Measurements from ENCODE around the gene RLN1.

RLN1 gene

DNA sequence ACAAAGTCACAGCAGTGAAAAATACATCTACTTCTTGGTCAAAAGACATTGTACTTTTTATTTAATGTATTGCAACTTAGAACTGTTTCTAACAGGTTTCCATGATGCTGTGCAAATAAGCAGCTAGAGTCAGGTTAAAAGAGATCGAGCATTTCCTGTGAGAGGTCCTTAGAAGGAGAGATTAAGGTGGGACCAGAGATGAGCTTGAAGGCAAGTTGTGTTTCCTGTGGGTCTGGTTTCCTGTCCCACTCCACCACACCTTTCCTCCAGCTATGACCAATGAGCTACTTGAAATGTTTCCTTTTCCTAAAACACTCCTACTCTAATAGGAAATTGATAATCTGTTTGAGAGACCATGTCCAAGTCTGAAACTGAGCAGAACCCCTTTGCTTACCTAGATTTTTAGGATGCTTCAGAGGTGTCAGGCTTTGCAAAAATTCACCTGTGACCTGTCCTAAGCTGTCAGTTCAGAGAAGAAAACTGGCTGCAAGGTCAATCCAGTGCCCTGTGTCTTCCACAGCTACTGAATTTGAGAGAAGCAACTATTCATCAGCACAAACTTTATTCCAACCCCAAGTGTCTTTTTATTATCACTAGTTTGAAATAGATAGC lies 13.1 kb upstream of the RLN1 start:
- TF ChIP-seq TAF1 (IDR thresholded peaks at IDR 0.05; ENCODE audit: borderline replicate concordance, insufficient read depth, low read length), result no peak
- no peak for TF ChIP-seq POLR2AphosphoS5 (IDR thresholded peaks at IDR 0.05; ENCODE audit: low read depth, low read length)
- TF ChIP-seq SIN3A (IDR thresholded peaks at IDR 0.05; ENCODE audit: borderline replicate concordance, insufficient read depth, low read length), result no peak
- TF ChIP-seq REST (IDR thresholded peaks at IDR 0.05; ENCODE audit: insufficient read depth in 1 of 2, low read depth in 2 of 2, low read length in 2 of 2), result no peak
- TF ChIP-seq FOXP2 (optimal IDR thresholded peaks at IDR 0.05; ENCODE audit: borderline replicate concordance, extremely low read depth, extremely low read length, insufficient read depth), result no peak

- TF ChIP-seq SIN3A (IDR thresholded peaks at IDR 0.05; ENCODE audit: borderline replicate concordance, insufficient read depth, low read length) (no peak), REST (IDR thresholded peaks at IDR 0.05; ENCODE audit: insufficient read depth in 1 of 2, low read depth in 2 of 2, low read length in 2 of 2) (no peak), TAF1 (IDR thresholded peaks at IDR 0.05; ENCODE audit: borderline replicate concordance, insufficient read depth, low read length) (no peak), POLR2AphosphoS5 (IDR thresholded peaks at IDR 0.05; ENCODE audit: low read depth, low read length) (no peak), FOXP2 (optimal IDR thresholded peaks at IDR 0.05; ENCODE audit: borderline replicate concordance, extremely low read depth, extremely low read length, insufficient read depth) (no peak)
These were observed 3.0 kb downstream of the RLN1 start for GRCh38 chr9:5336688-5337087.

DNA sequence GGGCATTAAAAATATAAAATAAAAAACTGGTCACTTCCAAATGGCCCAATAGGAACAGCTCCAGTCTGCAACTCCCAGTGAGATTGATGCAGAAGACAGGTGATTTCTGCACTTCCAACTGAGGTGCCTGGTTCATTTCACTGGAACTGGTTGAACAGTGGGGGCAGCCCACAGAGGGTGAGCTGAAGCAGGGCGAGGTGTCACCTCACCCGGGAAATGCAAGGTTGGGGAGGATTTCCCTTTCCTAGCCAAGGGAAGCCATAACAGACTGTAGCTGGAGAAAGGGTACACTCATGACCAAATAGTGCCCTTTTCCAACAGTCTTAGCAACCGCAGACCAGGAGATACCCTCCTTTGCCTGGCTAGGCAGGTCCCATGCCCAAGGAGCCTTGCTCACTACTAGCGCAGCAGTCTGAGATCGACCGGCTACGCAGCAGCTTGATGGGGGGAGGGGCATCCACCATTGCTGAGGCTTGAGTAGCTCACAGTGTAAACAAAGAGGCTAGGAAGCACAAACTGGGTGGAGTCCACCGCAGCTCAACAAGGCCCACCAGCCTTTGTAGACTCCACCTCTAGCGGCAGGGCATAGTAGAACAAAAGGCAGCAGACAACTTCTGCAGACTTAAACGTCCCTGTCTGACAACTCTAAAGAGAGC lies 12.7 kb downstream of the RLN1 start:
- TF ChIP-seq TAF1 (IDR thresholded peaks at IDR 0.05; ENCODE audit: borderline replicate concordance, insufficient read depth, low read length), result no peak
- no peak for TF ChIP-seq REST (IDR thresholded peaks at IDR 0.05; ENCODE audit: insufficient read depth in 1 of 2, low read depth in 2 of 2, low read length in 2 of 2)
- TF ChIP-seq POLR2AphosphoS5 (IDR thresholded peaks at IDR 0.05; ENCODE audit: low read depth, low read length), result no peak
- TF ChIP-seq SIN3A (IDR thresholded peaks at IDR 0.05; ENCODE audit: borderline replicate concordance, insufficient read depth, low read length), result no peak
- no peak for TF ChIP-seq FOXP2 (optimal IDR thresholded peaks at IDR 0.05; ENCODE audit: borderline replicate concordance, extremely low read depth, extremely low read length, insufficient read depth)

DNA sequence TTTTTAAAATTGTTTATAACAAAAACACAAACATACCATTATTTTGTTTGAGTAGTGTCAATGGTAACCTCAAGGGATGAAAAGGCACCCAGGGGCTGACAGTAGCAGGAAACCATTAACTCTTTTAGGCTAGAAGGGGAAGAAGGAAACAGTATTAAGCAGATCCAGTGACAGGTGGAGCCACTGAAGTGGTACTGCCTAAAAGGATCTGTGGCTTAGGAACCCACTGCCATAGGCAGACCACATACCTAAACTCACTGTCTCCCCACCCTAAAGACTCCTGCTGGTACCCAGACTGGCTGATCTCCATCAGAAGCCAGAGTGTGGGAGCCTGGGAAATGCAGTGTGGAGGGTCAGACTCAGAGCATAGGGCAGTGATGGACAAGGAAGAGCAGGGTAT lies 13.5 kb downstream of the RLN1 start:
- no peak for TF ChIP-seq FOXP2 (optimal IDR thresholded peaks at IDR 0.05; ENCODE audit: borderline replicate concordance, extremely low read depth, extremely low read length, insufficient read depth)
- TF ChIP-seq POLR2AphosphoS5 (IDR thresholded peaks at IDR 0.05; ENCODE audit: low read depth, low read length), result no peak
- no peak for TF ChIP-seq REST (IDR thresholded peaks at IDR 0.05; ENCODE audit: insufficient read depth in 1 of 2, low read depth in 2 of 2, low read length in 2 of 2)
- no peak for TF ChIP-seq TAF1 (IDR thresholded peaks at IDR 0.05; ENCODE audit: borderline replicate concordance, insufficient read depth, low read length)
- no peak for TF ChIP-seq SIN3A (IDR thresholded peaks at IDR 0.05; ENCODE audit: borderline replicate concordance, insufficient read depth, low read length)

Measured in PFSK-1 (cell line).